ENCODE measurements around the gene TRIOBP. TPM values are rescaled to one million over a fixed set of nuclear protein-coding genes. Genes with fewer than 3 reads are reported as not detected.

The TRIOBP gene
- total and polyA plus RNA-seq, 2 donors (not counting 1 experiment from before 2014, with no cell fraction given), result 32.9 to 131 TPM

DNA sequence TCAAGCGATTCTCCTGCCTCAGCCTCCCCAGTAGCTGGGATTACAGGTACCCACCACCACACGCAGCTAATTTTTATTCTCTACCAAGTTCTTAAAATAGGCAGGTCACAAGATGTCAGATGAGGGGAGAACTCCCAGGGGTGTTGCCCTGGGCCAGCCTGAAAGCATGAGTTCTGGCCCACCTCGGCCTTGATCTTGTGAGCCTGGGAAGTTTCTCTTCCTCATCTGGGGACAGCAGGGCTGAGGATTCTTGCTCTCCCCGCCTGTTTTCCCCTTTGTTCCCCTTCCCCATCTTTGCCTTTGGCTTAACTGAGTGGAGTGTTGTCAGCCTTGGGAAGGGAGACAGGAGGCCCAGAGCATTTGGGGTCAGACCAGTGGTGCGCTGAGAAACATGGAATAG, 34.8 kb upstream of the TRIOBP start:
- H3K79me2 ChIP-seq (ENCODE audit: control insufficient read depth, insufficient read depth, low read length), result peaks cover 50% of the 10 kb centered on the region
- peak overlapping the region; percentile 28 for H3K27ac ChIP-seq (ENCODE audit: insufficient read depth, low read length)
- TF ChIP-seq, protein P1, sequence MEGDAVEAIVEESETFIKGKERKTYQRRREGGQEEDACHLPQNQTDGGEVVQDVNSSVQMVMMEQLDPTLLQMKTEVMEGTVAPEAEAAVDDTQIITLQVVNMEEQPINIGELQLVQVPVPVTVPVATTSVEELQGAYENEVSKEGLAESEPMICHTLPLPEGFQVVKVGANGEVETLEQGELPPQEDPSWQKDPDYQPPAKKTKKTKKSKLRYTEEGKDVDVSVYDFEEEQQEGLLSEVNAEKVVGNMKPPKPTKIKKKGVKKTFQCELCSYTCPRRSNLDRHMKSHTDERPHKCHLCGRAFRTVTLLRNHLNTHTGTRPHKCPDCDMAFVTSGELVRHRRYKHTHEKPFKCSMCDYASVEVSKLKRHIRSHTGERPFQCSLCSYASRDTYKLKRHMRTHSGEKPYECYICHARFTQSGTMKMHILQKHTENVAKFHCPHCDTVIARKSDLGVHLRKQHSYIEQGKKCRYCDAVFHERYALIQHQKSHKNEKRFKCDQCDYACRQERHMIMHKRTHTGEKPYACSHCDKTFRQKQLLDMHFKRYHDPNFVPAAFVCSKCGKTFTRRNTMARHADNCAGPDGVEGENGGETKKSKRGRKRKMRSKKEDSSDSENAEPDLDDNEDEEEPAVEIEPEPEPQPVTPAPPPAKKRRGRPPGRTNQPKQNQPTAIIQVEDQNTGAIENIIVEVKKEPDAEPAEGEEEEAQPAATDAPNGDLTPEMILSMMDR (conservative IDR thresholded peaks at IDR 0.05 in 1 of 2, IDR thresholded peaks at IDR 0.05 in 1 of 2; ENCODE audit: low read depth in 1 of 2, low read length in 2 of 2), result no peak
- TF ChIP-seq EZH2 (IDR thresholded peaks at IDR 0.05; ENCODE audit: low read length, missing control alignments), result no peak
- no peak for DNase-seq (ENCODE audit: low read depth in 2 of 2)
- no peaks in the 10 kb centered on the region for H3K9me3 ChIP-seq (ENCODE audit: control insufficient read depth, insufficient read depth, low read depth, low read length)
- no peak overlapping the region for H3K4me3 ChIP-seq (replicated peaks in 1 of 4; ENCODE audit: control extremely low read depth in 1 of 4, insufficient read depth in 1 of 4, low read depth in 3 of 4, low read length in 4 of 4)
- no peaks in the 10 kb centered on the region for H3K27me3 ChIP-seq (ENCODE audit: control insufficient read depth, insufficient read depth, low read length)
- H3K4me1 ChIP-seq (ENCODE audit: control insufficient read depth, extremely low read depth, insufficient read depth, low read length), result peaks cover 30% of the 10 kb centered on the region
- H3K36me3 ChIP-seq (ENCODE audit: control insufficient read depth, insufficient read depth, low read length), result peaks cover 8% of the 10 kb centered on the region
- H3K9ac ChIP-seq (ENCODE audit: insufficient read depth, low read length), result no peak overlapping the region
- H3K4me2 ChIP-seq (ENCODE audit: extremely low read depth, insufficient read depth, low read length), result no peak overlapping the region
- H4K20me1 ChIP-seq (ENCODE audit: control insufficient read depth, extremely low read depth, insufficient read depth, low read length), result no peaks in the 10 kb centered on the region
- H2AFZ ChIP-seq (ENCODE audit: low read length), result no peak overlapping the region

DNA sequence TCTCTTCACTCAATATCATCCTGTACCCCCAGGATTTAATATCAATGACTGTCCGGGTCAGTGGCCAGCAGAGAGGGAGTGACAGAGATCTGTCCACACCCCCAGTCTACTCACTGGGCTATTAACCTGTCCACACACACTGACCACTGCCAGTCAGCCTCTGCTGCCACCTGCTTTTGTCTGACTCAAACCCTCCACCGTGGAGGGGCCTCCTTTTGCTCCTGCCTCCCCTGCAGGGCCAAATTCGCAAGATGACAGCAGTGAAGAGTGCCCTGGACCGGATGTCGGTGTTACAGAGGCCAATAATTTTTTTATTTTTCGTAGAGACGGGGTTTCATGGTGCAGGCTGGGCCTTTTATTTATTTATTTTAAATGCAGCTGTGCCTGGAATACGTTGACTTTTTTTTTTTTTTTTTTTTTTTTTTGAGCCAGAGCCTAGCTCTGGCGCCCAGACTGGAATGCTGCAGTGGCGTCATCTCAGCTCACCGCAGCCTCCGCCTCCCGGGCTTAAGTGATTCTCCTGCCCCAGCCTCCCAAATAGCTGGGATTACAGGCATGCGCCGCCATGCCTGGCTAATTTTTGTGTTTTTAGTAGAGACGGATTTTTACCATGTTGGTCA, 33.2 kb upstream of the TRIOBP start:
- Histone ChIP-seq H2AFZ (ENCODE audit: low read length) (no peak overlapping the region), H4K20me1 (ENCODE audit: control insufficient read depth, extremely low read depth, insufficient read depth, low read length) (no peaks in the 10 kb centered on the region), H3K4me3 (replicated peaks in 1 of 4; ENCODE audit: control extremely low read depth in 1 of 4, insufficient read depth in 1 of 4, low read depth in 3 of 4, low read length in 4 of 4) (no peak overlapping the region), H3K36me3 (ENCODE audit: control insufficient read depth, insufficient read depth, low read length) (peaks cover 8% of the 10 kb centered on the region), H3K4me1 (ENCODE audit: control insufficient read depth, extremely low read depth, insufficient read depth, low read length) (peaks cover 24% of the 10 kb centered on the region), H3K27ac (ENCODE audit: insufficient read depth, low read length) (peak overlapping the region; percentile 29), H3K9ac (ENCODE audit: insufficient read depth, low read length) (no peak overlapping the region), H3K9me3 (ENCODE audit: control insufficient read depth, insufficient read depth, low read depth, low read length) (no peaks in the 10 kb centered on the region), H3K27me3 (ENCODE audit: control insufficient read depth, insufficient read depth, low read length) (no peaks in the 10 kb centered on the region), H3K79me2 (ENCODE audit: control insufficient read depth, insufficient read depth, low read length) (peaks cover 50% of the 10 kb centered on the region), H3K4me2 (ENCODE audit: extremely low read depth, insufficient read depth, low read length) (peak overlapping the region; percentile 40)
- DNase-seq (ENCODE audit: low read depth in 2 of 2), result peak in 1 of 2 donors; percentile 82
- TF ChIP-seq EZH2 (IDR thresholded peaks at IDR 0.05; ENCODE audit: low read length, missing control alignments), result no peak
- TF ChIP-seq, protein P1 (conservative IDR thresholded peaks at IDR 0.05 in 1 of 2, IDR thresholded peaks at IDR 0.05 in 1 of 2; ENCODE audit: low read depth in 1 of 2, low read length in 2 of 2), result no peak

DNA sequence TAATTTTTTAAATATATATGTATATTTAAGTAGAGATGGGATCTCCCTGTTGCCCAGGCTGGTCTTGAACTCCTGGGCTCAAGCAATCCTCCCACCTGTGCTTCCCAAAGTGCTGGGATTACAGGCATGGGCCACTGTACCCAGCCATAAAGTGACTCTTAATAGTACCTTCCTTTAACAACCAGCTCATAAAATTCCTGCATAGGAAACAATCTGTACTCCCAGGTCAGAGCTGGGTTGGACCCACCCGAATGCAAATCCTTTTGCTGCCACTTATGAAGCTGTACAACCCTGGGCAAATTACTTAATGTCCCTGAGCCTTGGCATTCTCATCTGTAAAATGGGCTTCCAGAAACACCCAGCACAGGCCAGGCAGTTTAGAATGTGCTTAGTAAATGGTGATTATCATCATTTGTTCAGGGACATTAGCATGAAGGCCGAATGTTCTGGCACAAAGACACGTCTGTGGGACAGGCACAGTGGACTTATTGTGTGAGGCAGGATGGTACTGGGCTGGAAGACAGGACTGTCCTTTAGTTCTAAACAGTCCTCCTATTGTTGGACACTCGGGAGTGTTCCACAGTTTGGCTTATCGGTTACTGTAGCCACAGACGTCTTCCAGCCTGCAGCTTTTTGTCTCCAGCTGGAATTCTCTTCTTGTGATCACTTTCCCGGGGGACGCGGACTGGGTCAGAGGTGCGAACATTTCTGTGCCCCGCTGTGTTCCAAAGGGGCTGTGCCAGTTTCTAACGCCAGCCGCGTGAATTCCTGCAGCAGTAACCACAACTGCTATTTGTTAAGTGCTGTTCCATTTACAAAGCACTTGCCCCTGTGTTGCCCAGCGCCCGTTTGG, 32.4 kb upstream of the TRIOBP start:
- H3K79me2 ChIP-seq (ENCODE audit: control insufficient read depth, insufficient read depth, low read length), result peaks cover 45% of the 10 kb centered on the region
- H2AFZ ChIP-seq (ENCODE audit: low read length), result no peak overlapping the region
- peaks cover 23% of the 10 kb centered on the region for H3K4me1 ChIP-seq (ENCODE audit: control insufficient read depth, extremely low read depth, insufficient read depth, low read length)
- no peaks in the 10 kb centered on the region for H4K20me1 ChIP-seq (ENCODE audit: control insufficient read depth, extremely low read depth, insufficient read depth, low read length)
- no peak for TF ChIP-seq EZH2 (IDR thresholded peaks at IDR 0.05; ENCODE audit: low read length, missing control alignments)
- TF ChIP-seq, protein P1 (conservative IDR thresholded peaks at IDR 0.05 in 1 of 2, IDR thresholded peaks at IDR 0.05 in 1 of 2; ENCODE audit: low read depth in 1 of 2, low read length in 2 of 2), result no peak
- no peak overlapping the region for H3K27ac ChIP-seq (ENCODE audit: insufficient read depth, low read length)
- peaks cover 8% of the 10 kb centered on the region for H3K36me3 ChIP-seq (ENCODE audit: control insufficient read depth, insufficient read depth, low read length)
- no peaks in the 10 kb centered on the region for H3K27me3 ChIP-seq (ENCODE audit: control insufficient read depth, insufficient read depth, low read length)
- H3K4me3 ChIP-seq (replicated peaks in 1 of 4; ENCODE audit: control extremely low read depth in 1 of 4, insufficient read depth in 1 of 4, low read depth in 3 of 4, low read length in 4 of 4), result no peak overlapping the region
- no peak for DNase-seq (ENCODE audit: low read depth in 2 of 2)
- no peak overlapping the region for H3K9ac ChIP-seq (ENCODE audit: insufficient read depth, low read length)
- H3K9me3 ChIP-seq (ENCODE audit: control insufficient read depth, insufficient read depth, low read depth, low read length), result no peaks in the 10 kb centered on the region
- no peak overlapping the region for H3K4me2 ChIP-seq (ENCODE audit: extremely low read depth, insufficient read depth, low read length)
